Activated T-cell treated with anti-CD3 and anti-CD28 coated beads, Interleukin-2, amount 50 U/mL, for 48 hours (primary cell): ENCODE results near the gene PDE7B.
"Not testable (repeated sequence)": the region's sequence is repeated elsewhere in the genome, so short reads cannot be mapped to it uniquely, and the experiment has no call there.

Experiments
- DNase-seq, 2 experiments: peaks; one replicate each; pipeline ENCODE4 v3.0.0-alpha.2; 2020

The PDE7B gene

GRCh38 chr6:135852746-135853145, 1.2 kb downstream of the PDE7B start:
- DNase-seq: no peak

DNA sequence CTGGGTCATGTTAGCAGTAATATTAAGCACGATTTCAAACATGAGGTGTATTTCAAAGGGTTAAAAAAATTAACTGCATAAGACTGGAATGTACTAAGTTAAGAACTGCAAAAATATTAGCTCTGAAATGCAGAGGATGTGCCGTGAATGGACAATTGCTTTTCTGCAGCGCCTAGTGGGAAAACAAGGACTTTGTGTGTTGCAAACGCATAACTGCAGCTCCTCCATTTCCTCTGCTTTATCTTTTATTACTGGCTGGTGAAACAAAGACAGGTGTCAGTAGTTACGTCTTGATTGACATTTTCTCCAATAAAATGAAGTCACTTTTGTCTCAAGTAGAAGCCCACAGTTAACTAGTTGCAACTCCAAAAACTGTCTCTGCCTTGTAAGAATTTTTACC, 1.7 kb downstream of the PDE7B start:
- DNase-seq: no peak

DNA sequence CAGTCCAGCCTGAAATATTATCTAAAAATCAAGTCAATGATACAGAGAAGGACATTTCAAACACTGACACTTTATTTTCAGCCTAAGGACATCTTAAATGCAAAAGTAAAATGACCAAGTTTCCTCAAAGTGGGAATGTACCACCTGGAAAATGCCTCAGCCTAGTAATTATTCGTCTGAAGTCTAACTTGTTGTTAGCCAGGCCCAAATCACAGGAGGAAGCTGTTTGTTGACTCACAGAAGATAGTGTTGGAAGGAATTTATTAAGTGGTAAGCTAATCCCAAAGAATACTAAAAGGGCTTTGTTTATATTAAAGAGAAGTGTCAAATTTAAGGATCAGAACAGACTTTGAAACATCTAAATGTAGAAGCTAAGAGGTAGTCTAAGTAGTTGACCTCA, 2.5 kb downstream of the PDE7B start:
- no peak for DNase-seq

DNA sequence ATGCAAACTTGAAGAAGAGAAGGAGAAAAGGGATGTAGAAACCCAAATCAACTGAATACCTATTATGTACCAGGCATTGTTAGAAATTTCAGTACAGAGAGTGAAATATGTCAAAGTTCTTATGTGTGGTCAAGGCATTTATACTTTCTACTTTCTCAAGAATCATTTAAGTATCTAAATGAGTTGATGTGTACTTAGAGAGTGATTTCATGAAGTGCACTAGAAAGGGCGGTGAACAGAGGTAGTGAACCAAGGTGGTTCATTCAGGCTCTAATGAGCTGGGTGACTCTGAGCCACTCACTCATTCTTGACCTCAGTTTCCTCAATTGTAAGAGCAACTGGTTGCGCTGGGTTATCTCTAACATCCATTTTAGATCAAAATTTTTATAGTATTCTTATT, 3.3 kb downstream of the PDE7B start:
- DNase-seq: no peak

DNA sequence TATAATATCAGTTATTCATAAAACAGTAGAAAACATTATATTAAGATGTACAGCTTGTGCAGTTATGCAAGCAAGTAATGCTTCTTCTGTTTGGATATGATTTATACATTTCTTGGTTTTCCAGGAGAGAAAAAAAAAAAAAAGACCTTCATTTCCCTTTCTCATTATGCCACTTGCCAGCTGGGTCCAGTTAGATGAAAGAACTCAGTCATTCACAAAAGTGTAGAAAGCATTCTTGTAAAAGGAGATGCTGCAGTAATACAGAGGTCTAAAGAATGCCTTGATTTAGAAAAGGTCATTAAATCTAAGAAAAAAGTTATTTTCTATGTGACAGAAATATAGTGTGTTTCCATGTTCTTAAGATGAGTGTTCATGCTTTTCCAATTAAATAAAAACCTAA, 7.4 kb downstream of the PDE7B start:
- DNase-seq: no peak

DNA sequence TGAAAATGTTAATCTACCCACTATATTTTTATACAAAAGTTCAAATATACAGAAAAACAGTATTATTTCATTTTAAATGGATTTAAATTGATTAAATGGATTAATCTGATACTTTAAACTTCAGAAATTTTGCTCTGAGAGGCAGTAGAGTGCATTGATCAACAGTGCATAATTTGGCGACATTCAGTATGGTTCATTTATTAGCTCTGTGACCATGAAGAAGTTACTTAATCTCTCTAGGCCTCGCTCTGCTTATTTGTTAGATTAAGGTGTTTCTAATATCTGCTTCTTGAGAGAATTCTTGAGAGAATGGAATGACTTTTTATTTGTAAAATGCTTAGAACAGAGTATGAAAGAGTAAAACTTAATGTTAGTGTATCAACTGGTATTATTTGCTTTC, 8.9 kb downstream of the PDE7B start:
- DNase-seq: no peak

GRCh38 chr6:135861189-135861588, 9.7 kb downstream of the PDE7B start:
- DNase-seq: no peak

DNA sequence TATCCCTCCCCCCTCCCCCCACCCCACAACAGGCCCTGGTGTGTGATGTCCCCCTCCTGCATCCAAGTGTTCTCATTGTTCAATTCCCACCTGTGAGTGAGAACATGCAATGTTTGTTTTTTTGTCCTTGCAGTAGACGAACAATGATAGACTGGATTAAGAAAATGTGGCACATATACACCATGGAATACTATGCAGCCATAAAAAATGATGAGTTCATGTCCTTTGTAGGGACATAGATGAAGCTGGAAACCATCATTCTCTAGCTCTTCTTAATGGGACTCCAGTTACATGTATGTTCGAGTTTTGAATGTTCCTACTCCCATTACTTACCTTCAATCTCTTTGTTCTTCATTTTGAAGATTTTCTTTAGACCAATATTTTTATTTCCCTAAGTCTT, 13.4 kb downstream of the PDE7B start:
- DNase-seq: not testable (repeated sequence)

DNA sequence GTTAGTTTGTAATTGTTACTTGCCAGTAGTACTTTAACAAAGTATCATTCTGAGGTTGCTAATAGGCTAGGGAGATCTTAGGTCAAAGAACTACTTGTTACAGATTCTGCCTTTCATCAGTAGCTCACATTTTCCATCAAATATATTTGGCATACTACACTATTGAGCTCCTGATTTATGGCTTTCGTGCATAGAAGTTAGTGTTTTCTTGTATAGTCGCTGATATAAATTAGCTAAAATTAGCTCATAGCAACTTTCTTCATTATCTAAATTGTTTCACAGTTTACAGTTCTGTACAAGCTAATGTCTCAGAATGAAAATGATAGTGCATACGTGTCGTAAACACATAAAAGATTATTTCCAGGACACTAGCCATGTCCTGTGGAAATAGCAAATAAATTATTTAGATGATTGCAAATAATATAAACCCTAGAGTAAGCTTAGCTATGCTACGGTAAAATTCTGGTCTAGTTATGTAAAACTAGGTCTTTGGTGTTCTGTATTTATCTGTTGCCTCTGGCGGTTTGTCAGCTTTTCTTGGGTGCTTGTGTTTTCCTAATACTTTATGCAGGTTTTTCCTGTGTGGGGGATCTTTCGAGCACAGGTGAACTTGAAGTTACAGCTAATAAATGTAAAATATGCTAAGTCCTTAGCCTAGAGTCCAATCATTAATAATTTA, 15.1 kb downstream of the PDE7B start:
- DNase-seq: no peak

- DNase-seq: no peak
Observed at GRCh38 chr6:135867332-135867731, 15.8 kb downstream of the PDE7B start.

DNA sequence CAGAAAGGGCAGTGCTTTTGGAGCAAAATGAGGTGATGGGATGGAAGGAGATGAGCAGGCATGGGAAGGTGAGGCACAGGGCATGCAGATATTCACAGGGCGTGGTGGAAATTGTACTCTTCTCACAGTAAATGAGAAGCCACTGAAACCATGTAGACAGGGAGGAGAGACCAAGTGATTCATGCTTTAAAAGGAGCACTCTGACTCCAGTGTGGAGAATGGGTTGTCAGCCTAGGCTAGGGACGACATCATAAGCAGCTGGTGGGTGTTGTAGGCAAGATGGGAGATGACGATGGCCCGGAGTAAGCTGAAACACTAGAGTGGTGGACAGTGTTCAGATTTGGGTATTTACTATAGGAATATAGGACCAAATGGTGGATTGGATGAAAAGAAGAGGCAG, 18.4 kb downstream of the PDE7B start:
- no peak for DNase-seq

DNA sequence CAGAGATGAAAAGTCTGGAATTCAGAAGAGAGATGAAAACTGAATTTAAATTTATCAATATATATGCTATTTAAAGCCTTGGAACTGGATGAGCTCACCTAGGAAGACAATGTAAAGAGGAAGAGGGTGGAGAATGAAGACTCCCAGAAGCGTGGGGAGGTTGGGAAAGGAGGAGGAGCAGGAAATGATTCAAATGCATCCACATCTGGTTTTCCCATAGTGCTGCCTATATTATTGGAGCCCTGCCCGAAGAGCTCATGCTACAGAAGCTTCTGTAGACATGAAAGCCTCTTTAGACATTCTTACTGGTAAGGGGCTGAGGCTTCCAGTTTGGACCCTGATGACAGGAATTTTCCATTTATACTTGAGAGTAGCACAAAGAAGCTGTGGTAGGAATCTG, 19.2 kb downstream of the PDE7B start:
- DNase-seq: no peak

- no peak for DNase-seq
Observed at GRCh38 chr6:135871296-135871695, 19.8 kb downstream of the PDE7B start.

GRCh38 chr6:135871878-135872277, 20.4 kb downstream of the PDE7B start:
- DNase-seq: no peak

DNA sequence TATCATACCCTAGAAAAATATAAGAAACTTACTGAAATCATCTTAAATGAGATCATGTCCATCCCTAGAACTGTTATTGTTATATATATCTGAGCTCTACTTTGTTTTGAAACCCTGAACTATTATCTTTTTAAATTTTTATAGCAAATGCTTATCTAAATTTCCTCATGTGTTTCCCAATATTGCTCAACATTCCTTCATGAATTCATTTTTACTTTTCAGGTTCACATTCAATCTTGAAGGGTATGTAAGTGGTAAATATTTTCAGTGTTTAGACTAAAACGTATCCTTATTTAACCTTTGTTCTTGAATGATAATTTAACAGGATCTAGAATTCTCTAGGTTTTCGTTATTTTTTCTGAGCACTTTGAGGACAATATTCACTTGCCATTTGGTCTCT, 23.9 kb downstream of the PDE7B start:
- no peak for DNase-seq

- DNase-seq: no peak
Observed at GRCh38 chr6:135876058-135876457, 24.6 kb downstream of the PDE7B start.

- DNase-seq: no peak
Observed at GRCh38 chr6:135877666-135878065, 26.2 kb downstream of the PDE7B start.

- DNase-seq: peak; percentile 43 to 54
Observed at GRCh38 chr6:135880066-135880972, 28.8 kb downstream of the PDE7B start.

- no peak for DNase-seq
Observed at GRCh38 chr6:135883045-135883444, 31.5 kb downstream of the PDE7B start.

- no peak for DNase-seq
Observed at GRCh38 chr6:135883536-135883935, 32.0 kb downstream of the PDE7B start.

DNA sequence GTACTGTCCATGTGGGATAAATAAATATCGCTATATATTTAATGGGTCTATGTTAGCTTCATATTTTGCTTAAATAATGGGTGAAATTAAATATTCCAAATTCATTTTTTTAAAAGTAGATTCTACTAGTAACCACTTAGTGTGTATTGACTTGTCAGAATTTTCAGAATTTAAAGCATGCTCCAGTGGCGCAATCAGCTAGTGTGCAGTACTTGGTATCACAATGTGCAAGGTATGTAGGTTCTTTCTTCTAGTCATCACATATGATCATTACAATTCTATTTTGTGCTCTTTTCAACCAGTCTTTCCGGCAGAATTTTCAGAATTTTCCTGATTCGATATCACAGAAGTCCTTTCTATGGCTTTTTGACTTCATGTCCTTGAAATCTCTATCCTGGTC, 32.6 kb downstream of the PDE7B start:
- DNase-seq: no peak

DNA sequence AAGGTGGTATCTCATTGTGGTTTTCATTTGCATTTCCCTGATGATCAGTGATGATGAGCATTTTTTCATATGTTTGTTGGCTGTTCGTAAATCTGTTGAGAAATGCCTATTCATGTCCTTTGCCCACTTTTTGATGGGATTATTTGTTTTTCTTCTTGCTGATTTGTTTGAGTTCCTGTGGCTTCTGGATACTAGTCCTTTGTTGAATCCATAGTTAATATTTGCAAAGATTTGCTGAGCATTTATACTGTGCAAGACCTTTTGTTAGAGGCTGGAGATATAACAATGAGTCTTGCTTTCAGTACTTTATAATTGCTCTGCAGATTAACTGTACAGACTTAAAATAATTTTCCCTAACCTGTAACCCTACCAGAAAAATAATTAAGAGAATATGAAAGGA, 35.6 kb downstream of the PDE7B start:
- DNase-seq: no peak

DNA sequence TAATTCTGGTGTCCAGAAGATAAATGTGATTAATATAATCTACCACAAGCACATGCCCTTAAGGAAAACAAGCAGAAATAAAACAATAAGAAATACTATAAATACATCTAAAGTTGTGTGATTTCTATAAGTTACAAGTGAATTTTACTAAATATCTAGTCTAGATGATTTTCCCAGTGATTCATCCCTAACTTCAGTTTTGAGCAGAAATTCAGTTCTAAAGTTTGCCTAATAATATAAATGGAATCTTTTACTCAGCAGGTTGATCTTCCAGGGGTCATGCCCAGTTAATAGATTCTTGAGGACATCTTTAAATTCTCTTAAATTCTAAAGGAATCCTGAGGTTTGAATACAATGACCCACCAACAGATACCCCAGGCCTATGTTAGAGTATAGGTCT, 37.3 kb downstream of the PDE7B start:
- no peak for DNase-seq

GRCh38 chr6:135890876-135891275, 39.4 kb downstream of the PDE7B start:
- DNase-seq: no peak

DNA sequence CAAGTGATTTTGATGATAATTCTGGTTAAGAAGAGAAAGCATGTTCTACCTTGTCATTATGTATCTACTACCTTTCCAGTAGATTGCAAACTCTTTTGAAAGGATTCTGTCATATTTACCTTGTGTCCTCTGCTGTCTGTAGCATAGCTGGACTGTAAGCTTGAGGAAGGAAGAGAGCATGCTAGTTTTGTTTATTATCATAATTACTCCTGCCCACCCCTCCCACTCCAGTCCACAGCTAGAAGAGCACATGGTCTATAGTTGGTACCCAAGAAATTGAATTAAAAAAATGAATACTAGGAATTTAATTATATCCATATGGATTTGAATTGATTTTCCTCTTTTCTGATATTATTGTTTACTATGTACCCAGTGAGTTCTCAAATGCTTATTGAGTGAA, 40.2 kb downstream of the PDE7B start:
- no peak for DNase-seq
